Choroid plexus epithelial cell (primary cell): ENCODE measurements around the gene EPO.
"Not testable (repeated sequence)": the region's sequence is repeated elsewhere in the genome, so short reads cannot be mapped to it uniquely, and the experiment has no call there.

Source experiments
- DNase-seq: peaks from one replicate; pipeline ENCODE4 v3.0.0-alpha.2; 2010; ENCODE audit warnings: low read depth
- H3K4me3 ChIP-seq: 2 replicates; pipeline ENCODE4 v1.5.1; 2011; ENCODE audit warnings: low read depth, mild to moderate bottlenecking, control low read depth, low read length, moderate library complexity
- CTCF ChIP-seq: conservative IDR thresholded peaks from 2 replicates; pipeline ENCODE4 v1.5.1; 2011; ENCODE audit warnings: low read depth, mild to moderate bottlenecking, control low read depth, inconsistent platforms, low read length, moderate library complexity

EPO gene

GRCh38 chr7:100753750-100754149, 33.5 kb downstream of the EPO start:
- DNase-seq = peak; percentile 9
- TF ChIP-seq CTCF = no peak

DNA sequence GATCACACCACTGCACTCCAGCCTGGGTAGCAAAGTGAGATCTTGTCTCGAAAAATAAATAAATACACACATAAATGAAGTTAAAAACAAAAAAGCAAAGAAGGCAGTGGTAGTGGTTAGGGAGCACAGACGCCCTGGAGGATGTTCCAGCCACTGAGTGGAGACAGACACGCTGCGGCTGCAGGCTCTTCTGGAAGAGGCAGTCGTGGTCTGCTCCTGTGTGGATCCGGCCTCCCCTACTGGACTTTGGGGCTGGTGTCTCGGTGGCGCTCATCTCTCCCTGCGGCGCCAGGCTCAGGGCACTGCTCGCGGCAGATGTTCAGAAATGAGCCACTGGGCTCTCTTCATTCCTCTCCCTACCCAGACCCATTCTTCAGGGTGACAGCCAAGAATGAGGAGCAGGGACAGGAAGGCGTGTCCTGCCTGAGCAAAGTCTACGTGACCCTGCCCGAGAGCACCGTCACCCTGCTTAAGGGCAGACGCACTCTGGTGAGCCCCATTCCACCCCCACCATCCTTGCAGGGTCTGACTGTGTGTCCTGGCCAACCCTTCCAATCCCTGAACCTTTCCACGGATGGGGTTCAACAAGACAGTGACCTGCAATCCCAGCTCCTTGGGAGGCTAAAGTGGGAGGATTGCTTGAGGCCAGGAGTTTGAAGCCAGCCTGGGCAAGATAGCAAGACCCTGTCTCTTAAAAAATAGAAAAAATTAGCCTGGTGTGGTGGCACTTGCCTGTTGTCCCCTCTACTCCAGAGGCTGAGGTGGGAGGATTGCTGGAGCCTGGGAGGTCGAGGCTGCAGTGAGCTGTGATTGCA, 39.3 kb downstream of the EPO start:
- DNase-seq = no peak
- no peak for TF ChIP-seq CTCF
- no peak overlapping the region for H3K4me3 ChIP-seq

More at GRCh38 chr7:100753750-100754149, 33.5 kb downstream of the EPO start:
- no peak overlapping the region for H3K4me3 ChIP-seq

DNA sequence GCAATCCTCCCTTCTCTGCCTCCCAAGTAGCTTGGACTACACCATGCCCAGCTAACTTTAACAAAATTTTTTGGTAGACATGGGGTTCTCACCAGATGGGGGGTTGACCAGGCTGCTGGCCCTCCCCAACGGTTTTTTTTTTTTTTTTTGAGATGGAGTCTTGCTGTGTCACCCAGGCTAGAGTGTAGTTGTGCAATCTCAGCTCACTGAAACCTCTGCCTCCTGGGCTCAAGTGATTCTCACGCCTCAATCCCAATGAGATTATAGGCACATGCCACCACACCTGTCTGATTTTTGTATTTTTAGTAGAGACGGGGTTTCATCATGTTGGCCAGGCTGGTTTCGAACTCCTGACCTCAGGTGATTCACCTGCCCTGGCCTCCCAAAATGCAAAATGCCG, 42.6 kb downstream of the EPO start:
- DNase-seq, H3K4me3 ChIP-seq: not testable (repeated sequence)

GRCh38 chr7:100763556-100764140, 43.4 kb downstream of the EPO start:
- no peak for TF ChIP-seq CTCF
- no peak for DNase-seq
- H3K4me3 ChIP-seq = no peak overlapping the region

DNA sequence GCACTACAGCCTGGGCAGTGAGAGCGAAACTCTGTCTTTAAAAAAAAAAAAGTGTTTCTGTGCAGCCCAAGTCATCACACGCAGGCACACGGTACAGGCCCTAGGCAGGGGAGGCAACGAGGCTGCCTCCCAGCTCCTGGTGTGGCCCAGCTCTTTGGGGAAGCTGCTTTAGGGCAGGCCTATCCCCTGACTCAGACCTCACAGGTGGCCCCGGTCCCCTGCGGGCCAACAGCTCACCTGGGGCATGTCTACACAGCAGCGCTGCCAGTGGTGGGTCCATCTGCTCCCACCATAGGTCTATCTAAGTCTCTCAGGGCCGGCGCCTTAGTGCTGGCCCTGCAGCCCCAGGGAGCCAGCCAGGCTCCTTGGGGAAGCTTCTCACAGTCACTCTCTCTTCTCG, 44.6 kb downstream of the EPO start:
- TF ChIP-seq CTCF = no peak
- no peak for DNase-seq
- no peak overlapping the region for H3K4me3 ChIP-seq

GRCh38 chr7:100765250-100765649, 45.0 kb downstream of the EPO start:
- DNase-seq = no peak
- H3K4me3 ChIP-seq = no peak overlapping the region
- no peak for TF ChIP-seq CTCF

DNA sequence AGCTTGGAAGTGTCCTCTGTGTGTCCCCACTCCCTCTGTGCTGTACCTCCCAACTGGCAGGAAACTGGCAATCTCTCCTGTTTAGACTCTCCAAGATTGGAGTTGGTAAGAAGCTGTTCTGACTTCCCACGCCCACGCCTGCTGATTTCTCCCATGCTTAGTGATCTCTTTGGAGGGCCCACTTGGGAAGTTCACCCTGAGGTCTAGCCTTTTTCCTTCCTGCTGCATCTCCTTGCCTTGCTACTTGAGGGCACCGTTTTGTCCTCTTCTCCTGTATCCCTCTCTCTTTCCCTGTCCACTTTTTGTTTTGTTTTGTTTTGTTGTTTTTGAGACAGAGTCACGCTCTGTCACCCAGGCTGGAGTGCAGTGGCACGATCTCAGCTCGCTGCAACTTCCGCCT, 48.5 kb downstream of the EPO start:
- TF ChIP-seq CTCF = no peak
- H3K4me3 ChIP-seq = no peak overlapping the region
- DNase-seq = no peak
